GDM1 (cell line): ENCODE measurements around the gene NUDT15.
"Not testable (repeated sequence)": the region's sequence is repeated elsewhere in the genome, so short reads cannot be mapped to it uniquely, and the experiment has no call there.

Source experiments
- DNase-seq: peaks from one replicate; lab custom pipeline; 2025; lab: John Stamatoyannopoulos, UW

The NUDT15 gene

DNA sequence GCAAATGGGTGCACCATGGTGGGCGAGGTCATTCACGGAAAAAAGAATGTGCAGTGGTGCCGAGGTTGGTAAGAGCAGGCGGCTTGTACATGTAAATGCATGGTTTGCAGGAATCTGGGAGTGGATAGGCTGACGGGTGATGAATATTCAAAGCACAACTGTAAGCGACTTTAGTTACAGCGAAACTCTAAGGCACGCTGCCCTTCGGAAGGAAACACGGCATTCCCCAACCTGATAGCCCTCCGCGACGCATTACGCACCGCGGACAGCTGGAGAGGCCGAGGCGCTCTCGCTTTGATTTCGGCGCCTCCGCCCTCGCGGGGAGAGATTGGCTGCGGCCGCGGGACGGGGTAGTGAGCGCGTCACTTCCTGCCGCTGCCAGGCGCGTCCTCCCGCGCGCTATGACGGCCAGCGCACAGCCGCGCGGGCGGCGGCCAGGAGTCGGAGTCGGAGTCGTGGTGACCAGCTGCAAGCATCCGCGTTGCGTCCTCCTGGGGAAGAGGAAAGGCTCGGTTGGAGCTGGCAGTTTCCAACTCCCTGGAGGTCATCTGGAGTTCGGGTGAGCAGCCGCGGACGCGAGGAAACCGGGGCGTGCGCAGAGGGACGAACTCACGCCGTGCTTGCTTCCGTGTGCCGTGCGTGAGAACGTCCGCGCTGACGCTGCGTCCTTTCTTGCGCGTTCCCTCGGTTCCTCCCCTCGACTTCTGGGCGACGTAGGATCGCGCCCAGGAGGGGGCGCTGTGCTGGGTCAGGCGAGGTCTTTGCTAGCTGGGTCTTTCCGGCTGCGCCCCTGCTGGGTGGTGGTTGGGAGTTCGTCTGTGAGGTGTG is at the start of gene NUDT15:
TSS of gene NUDT15 (plus strand) at position 381 of the 828 bp plus-strand sequence. CDS start at position 402, 21 bp downstream.
- peak; percentile 97 for DNase-seq

DNA sequence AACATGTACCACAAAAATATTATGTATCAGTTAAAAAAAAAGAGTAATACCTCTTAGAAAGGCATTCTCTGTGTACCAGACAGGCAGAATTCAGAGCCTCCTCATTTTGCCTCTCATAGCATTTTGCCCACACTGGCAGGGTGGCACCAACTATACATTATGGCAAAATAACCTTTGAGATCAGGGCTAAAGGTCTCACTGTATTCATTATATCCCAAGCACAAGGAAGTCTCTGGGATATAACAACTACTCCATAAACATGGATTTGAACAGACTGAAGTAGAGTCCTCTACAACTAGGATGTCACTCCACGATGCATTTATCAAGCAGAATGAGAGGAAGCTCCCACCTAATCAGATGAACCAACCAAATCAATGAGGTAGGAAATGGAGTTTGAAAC is 47.1 kb upstream of the NUDT15 start:
- DNase-seq, result no peak

DNA sequence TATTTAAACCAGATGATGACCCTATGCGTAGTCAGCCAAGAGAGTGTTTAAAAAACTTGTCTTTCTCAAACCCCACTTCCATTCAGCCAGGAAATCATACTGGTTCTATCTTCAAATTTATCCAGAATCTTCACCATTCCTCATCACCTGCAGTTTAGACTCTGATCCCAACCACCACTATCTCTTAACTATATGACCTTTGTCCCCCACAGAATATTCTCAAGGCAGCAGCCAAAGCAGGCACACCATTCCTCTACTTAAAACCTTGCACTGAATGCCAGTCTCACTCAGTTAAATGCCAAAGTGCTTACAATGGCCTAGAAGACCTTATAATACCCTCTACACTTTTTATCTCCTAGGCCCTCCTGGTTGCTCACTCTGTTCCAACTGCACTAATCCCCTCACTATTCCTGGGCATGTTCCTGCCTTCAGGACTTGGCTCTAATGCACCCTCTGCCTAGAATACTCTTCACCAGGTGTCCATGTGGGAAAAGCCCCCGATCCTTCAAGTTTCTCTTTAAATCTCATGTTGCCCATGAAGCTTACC is 46.5 kb upstream of the NUDT15 start:
- DNase-seq, result no peak

DNA sequence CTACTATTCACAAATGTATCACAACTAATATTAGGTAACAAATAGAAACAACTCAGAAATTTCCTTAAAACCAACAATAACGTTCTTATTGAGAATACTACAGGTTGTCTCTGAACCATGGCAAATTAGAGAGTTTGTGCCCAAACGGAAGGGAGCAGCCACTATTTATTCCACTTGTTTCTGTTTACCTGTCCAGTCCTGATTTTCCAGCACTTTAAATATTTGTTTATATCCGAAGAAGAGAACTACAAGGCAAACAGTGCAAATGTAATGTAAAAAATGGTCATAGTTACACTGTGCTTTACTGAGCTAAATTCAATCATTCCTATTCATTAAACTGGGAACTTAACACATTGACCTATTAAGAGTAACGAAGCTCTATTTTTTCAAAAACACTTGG is 45.7 kb upstream of the NUDT15 start:
- no peak for DNase-seq

DNA sequence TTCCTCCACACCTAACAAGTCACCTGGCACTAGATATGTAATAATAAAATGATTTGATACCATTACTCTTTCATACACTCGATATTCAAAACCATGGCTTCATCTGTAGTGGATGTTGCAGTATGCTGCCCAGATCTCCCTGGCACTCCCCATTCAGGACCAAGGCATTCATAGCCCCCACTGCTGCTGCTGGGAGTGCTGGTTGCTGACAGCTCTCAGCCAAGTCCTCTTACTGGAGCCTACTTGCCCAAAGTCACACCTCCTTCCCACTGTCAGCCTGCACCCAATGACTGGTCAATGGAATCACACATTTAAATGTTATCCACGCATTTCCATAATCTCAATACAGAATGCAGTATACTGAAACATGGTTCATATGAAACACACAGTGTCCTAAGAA is 40.1 kb upstream of the NUDT15 start:
- DNase-seq, result no peak

DNA sequence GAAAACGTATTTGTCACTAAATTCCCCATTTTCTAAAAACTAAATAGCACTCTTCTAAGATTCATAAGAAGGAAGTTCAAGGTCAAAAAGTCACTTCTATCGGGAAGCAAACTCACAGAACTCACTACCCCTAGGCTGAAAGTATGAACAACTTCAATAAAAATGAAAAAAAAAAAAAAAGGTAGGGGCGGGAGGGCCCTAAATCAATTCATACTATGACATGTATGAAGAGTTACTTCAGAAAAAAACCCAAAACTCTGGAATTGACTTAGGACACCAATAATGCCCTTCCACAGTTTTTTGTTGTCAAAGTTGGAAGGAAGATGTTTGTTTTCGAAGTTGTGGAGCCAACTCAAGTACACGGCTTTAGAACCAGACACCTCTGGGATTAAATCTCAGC is 37.6 kb upstream of the NUDT15 start:
- no peak for DNase-seq

GRCh38 chr13:48000559-48001113 is 36.9 kb upstream of the NUDT15 start:
- DNase-seq, result no peak

DNA sequence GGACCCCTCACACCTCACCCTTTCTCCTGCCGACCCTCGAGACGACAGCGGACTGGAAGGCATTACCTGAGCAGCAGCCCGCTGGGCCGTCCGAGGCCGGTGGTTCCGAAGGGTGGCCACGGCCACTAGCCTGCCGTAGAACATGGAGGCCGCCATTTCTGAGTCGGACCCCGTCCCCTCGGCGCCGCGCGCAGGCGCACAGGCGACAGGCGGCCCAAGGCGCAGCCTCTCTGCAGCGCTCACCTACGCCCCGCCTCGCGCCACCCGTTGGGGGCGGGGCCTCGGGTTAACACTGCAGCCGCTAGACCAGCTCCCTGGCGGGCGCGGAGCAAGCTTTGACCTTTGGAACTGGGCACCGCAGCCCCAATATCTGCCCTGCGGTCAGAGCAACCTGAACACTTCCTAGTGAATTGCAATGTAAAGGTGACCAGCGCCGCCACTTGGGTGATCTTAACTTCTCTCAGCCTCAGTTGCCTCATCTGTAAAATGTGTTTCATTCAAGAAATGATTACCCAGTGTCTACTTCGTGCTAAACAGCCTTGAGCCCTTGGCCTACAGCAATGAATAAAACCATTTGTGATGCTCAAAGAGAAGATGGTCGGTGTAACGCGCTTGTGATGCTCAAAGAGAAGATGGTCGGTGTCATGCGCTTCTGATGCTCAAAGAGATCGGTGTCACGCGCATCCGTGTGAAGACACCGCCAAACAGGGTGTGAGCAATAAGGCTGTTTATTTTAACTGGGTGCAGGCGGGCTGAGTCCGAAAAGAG is 36.2 kb upstream of the NUDT15 start, which contains the start of gene SUCLA2:
TSS of gene SUCLA2 (minus strand) at position 160 of the 768 bp plus-strand sequence. CDS start at position 156, 4 bp downstream.
- DNase-seq, result peak; percentile 93

DNA sequence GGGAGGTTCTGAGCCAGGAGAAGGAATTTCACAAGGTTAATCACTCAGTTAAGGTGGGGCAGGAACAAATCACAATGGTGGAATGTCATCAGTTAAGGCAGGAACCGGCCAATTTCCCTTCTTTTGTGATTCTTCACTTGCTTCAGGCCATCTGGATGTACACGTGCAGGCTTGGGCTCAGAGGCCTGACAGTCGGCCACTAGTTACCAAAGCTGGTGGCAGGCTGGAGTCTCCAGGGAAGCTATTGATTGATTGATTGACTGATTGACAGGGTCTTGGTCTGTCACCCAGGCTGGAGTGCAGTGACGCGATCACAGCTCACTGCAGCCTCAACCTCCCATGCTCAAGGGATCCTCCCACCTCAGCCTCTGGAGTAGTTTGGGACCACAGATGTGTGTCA is 35.5 kb upstream of the NUDT15 start:
- DNase-seq, result not testable (repeated sequence)

DNA sequence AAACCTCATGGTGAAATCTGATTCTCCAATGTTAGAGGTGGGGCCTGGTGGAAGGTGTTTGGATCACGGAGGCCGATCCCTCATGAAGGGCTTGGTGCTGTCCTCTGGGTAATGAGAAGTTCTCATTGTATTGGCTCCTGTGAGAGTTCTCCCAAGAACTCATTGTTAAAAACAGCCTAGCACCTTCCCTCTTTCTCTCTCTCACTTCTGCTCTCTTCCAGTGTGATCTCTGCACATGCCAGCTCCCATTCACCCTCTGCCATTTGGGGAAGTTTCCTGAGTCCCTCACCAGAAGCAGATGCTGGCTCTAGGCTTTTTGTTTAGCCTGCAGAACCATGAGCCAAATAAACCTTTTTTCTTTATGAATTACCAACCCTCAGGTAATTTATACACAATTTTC is 33.3 kb upstream of the NUDT15 start:
- no peak for DNase-seq

DNA sequence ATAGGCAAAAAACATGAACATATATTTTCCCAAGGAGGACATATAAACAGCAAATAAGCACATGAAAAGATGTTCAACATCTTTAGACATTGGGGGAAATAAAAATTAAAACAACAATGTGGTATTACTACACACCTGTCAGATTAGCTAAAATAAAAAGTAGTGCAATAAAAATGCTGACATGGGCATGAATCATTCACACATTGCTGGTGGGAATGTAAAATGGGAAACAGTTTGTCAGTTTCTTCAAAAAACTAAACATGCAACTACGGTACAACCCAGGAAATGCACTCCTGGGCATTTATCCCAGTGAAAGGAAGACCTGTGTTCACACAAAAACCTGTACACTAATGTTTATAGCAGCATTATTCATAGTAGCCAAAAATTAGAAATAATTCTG is 31.1 kb upstream of the NUDT15 start:
- no peak for DNase-seq

DNA sequence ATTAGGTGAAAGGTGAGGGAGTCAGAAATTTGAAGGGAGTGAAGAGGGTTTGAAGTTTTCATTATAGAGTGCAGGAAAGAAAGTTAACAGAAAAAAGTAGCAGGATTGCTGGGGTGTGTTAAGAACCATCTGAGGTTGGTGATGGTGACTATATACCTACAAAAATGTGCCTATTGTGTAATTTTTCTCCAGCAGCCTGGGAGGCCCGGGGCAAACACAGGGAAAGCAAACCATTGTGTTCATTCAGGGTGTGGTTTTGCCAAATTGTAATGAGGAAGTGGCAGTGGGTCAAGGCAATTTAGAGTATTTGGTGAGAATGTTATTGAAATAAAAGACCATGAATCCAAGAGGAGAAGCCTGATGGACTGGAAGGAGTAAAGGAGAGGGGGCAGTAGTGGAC is 28.2 kb upstream of the NUDT15 start:
- no peak for DNase-seq

- no peak for DNase-seq
Observed at GRCh38 chr13:48010698-48011097, 26.8 kb upstream of the NUDT15 start.

GRCh38 chr13:48012668-48013067 is 24.9 kb upstream of the NUDT15 start:
- no peak for DNase-seq

DNA sequence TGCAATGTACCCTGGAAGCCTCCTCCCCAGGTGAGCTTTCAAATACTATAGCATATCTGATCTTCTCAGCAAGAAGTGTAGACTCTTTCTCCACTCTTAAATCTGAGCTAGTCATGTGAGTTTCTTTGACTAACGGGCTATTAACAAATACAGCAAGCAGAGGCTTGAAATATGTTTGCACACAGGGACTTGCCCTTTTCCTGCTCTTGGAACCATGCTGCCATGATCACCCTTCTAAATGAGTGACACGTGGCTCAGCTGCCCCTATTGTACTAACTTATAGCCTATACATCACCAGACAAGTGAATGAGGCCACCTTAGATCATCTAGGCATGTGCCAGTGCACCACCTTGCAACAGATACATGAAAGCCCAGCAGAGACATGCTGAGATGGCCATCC is 23.2 kb upstream of the NUDT15 start:
- DNase-seq, result no peak

DNA sequence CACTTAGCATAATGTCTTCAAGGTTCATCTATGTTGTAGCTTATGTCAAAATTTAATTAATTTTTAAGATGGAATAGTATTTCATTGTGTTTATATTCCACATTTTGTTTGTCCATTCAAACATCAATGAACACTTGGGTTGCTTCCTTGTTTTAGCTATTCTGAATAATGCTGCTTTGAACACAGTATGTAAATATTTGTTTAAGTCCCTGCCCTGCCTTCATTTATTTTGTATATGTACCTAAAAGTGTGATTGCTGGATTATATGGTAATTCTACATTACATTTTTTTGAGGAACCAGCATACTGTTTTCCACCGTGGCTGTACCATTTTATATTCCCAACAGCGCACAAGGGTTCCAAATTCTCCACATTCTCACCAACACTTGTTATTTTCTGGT is 18.9 kb upstream of the NUDT15 start:
- no peak for DNase-seq

- DNase-seq, result no peak
Observed at GRCh38 chr13:48019796-48020195, 17.7 kb upstream of the NUDT15 start.

- DNase-seq, result no peak
Observed at GRCh38 chr13:48028066-48028465, 9.5 kb upstream of the NUDT15 start.

DNA sequence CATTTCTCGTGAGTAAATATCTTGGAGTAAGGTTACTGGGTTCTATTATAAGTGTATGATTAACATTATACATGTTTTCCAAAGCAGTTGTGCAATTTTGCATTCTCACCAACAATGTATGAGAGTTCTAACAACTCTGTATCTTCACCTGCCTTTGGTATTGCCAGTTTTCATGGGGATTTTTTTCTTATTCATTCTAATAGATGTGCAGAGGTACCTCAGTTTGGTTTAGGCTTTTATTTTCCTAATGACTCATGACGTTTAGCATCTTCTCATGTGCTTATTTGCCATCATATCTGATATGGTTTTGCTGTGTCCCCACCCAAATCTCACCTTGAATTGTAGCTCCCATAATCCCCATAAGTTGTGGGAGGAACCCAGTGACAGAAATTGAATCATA is 7.7 kb upstream of the NUDT15 start:
- no peak for DNase-seq

- no peak for DNase-seq
Observed at GRCh38 chr13:48038761-48039160, 1.2 kb downstream of the NUDT15 start.

DNA sequence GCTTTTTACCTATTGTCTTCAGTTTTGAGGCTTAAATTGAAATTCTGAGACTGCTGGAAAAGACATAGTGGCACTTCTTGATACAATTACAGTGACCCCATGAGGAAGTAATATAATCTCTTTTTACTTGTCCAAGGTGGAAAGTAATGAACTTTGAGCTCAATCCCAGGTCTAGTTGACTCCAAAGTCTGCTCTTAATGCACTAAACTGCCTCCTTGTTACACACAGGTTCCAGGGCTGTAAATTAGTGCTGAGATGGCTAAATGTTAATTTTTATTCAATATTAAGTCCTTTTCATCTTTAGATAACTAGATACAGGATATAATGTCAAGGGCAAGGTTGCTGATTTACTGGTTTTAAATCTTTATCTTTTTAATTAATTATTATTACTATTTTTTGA is 2.5 kb downstream of the NUDT15 start:
- DNase-seq, result no peak

- DNase-seq, result no peak
Observed at GRCh38 chr13:48040896-48041295, 3.4 kb downstream of the NUDT15 start.

DNA sequence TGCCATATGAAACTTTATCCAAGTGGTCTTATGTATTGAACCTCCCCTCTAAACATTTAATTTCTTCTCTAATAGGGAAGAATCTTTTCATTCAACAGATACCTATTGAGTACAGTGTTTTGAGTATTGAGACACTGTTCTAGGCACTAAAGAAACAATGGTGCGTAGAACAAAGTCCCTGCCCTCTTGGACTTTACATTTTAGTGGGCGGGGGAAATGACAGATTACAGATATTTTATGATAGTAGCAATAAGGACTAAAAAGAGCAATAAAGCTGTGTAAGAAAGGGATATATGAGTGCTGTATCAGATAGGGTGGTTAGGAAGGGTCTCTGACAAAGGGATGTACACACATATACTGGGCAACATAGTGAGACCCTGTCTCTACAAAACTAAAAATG is 5.4 kb downstream of the NUDT15 start:
- DNase-seq, result no peak
